Kasumi-1 (cell line): Measurements from ENCODE around the gene ATP13A4.
"Not testable (repeated sequence)": the region's sequence is repeated elsewhere in the genome, so short reads cannot be mapped to it uniquely, and the experiment has no call there.

Experiments used
- DNase-seq, 2 experiments: peaks; one replicate each; lab custom pipeline; 2025; lab: John Stamatoyannopoulos, UW

The ATP13A4 gene

GRCh38 chr3:193560870-193561269 lies 6.2 kb upstream of the ATP13A4 start:
- DNase-seq: no peak

- no peak for DNase-seq
These were observed 5.4 kb upstream of the ATP13A4 start for GRCh38 chr3:193560091-193560490.

GRCh38 chr3:193559100-193559499 lies 4.4 kb upstream of the ATP13A4 start:
- no peak for DNase-seq

- DNase-seq: no peak
These were observed 2.1 kb upstream of the ATP13A4 start for GRCh38 chr3:193556841-193557240.

- no peak for DNase-seq
These were observed 1.1 kb downstream of the ATP13A4 start for GRCh38 chr3:193553586-193553985.

- no peak for DNase-seq
These were observed 1.8 kb downstream of the ATP13A4 start for GRCh38 chr3:193552923-193553322.

- no peak for DNase-seq
These were observed 6.3 kb downstream of the ATP13A4 start for GRCh38 chr3:193548406-193548805.

GRCh38 chr3:193546129-193546528 lies 8.6 kb downstream of the ATP13A4 start:
- no peak for DNase-seq

- no peak for DNase-seq
These were observed 9.4 kb downstream of the ATP13A4 start for GRCh38 chr3:193545304-193545703.

GRCh38 chr3:193544289-193544688 lies 10.4 kb downstream of the ATP13A4 start:
- DNase-seq: no peak

GRCh38 chr3:193530231-193531165 lies 24.2 kb downstream of the ATP13A4 start:
- DNase-seq: no peak

- DNase-seq: not testable (repeated sequence)
These were observed 28.6 kb downstream of the ATP13A4 start for GRCh38 chr3:193526085-193526484.

GRCh38 chr3:193522473-193522872 lies 32.2 kb downstream of the ATP13A4 start:
- no peak for DNase-seq

GRCh38 chr3:193520738-193521137 lies 34.0 kb downstream of the ATP13A4 start:
- no peak for DNase-seq

- DNase-seq: no peak
These were observed 38.7 kb downstream of the ATP13A4 start for GRCh38 chr3:193515966-193516365.

- DNase-seq: no peak
These were observed 44.5 kb downstream of the ATP13A4 start for GRCh38 chr3:193510154-193510553.

- DNase-seq: no peak
These were observed 45.4 kb downstream of the ATP13A4 start for GRCh38 chr3:193509103-193509965.

GRCh38 chr3:193508108-193508507 lies 46.6 kb downstream of the ATP13A4 start:
- DNase-seq: no peak

- no peak for DNase-seq
These were observed 47.1 kb downstream of the ATP13A4 start for GRCh38 chr3:193507566-193507965.

- DNase-seq: no peak
These were observed 47.8 kb downstream of the ATP13A4 start for GRCh38 chr3:193506921-193507320.

GRCh38 chr3:193502871-193503270 lies 51.8 kb downstream of the ATP13A4 start:
- DNase-seq: no peak

- DNase-seq: no peak
These were observed 54.8 kb downstream of the ATP13A4 start for GRCh38 chr3:193499801-193500485.
